DMS 273 treated with DMSO at 0.1 percent for 48 hours (cell line): ENCODE data around the gene PLSCR5.
A peak's percentile ranks its signal among the peaks of the same experiment; 100 is the strongest.

ENCODE experiments used
- DNase-seq: peaks from one replicate; lab custom pipeline; 2025; lab: John Stamatoyannopoulos, UW

The PLSCR5 gene

DNA sequence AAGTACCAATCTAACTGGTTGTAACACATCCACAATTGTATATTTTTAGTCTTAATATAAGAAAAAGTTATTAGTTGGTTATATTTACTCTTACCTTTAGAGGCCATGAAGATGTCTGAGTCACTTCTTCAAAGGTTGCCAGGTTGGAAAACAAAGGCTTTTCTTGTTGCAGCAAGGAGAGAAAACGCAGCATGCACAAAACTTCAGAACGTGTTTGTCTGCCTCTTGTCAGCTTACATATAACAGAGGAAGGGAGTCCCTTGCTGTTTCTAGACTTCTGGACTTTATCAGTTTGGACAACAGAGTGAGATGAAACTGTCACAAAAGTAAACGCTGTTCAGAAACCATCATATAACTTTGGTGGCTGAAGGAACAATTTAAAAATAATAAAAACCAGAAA is at the start of gene PLSCR5:
PLSCR5 (minus strand) TSS at position 241 of the 400 bp plus-strand sequence; CDS start at position 107, 134 bp downstream.
- DNase-seq, result no peak

- no peak for DNase-seq
These were observed 48.8 kb upstream of the PLSCR5 start for GRCh38 chr3:146653978-146654377.

DNA sequence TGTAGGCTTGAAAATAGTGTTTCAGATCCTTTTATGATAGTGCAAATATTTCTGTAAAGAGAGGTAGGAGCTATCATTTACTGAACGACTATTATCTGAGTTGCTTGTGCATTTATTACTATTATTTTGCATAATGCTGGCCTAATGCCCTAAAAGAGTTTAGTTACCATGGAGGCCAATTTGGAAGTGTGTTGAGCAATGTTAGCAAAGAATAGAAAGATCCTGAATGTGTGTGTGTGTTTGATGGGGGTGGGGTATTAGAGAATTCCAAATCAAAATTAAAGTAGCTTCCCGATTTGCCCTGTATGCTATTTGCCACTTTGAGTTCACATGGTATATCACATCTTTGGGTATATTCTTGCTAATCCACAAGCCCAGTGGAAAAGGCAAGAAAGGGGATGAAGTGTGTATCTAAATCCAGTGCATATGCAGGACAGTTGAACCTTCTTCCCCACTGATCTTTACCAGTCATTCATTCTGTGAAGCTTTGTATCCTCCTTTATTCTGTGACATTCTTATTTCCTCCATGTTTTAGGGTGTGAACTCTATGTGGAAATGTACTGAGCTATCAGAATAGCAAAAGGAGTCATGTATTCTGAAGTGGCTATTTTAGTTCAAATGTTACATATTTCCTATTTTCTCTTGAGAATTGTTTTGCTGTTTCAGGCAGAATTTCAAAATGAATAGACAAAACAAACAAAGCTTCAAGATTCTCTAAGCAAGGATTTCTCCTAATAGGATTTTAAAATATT is 45.7 kb upstream of the PLSCR5 start:
- DNase-seq, result no peak

DNA sequence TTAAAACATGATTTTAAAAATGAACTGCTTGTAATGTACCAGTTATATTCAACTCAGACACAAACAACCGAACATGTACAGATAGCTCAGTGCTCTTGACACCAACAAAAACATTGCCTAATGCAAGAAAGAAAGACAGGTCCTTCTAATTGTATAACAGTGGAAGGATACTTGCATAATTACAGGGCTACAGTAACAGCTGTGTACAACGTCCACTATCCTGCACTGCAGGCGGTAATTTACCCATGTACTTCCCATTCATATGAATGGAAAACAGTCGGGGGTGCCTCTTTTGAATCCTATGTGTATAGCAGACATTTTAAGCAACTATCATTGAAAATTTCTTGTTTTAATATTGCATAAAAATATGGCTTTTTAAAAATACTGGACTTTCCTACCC is 41.1 kb upstream of the PLSCR5 start:
- no peak for DNase-seq

GRCh38 chr3:146640955-146641867 is 36.1 kb upstream of the PLSCR5 start:
- DNase-seq, result peak; percentile 56

- DNase-seq, result peak; percentile 56
These were observed 35.2 kb upstream of the PLSCR5 start for GRCh38 chr3:146640361-146640760.

DNA sequence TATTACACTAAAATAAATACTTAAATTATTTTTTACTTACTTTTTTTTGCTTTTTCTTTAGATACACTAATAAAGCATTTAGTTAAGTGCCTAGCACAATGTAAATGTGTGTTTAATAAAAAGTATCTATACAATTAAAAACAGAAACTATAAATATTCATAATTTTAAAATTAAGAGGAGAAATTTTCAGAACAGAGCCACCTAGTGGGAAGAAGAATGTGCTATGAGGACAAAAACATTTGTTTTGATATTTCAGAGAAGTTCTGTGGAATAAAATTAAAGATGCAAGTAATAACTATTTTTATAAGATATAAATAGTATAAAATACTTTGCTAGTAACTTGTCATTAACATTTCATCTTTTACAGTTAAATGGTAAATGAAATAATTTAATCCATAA is 33.6 kb upstream of the PLSCR5 start:
- no peak for DNase-seq

DNA sequence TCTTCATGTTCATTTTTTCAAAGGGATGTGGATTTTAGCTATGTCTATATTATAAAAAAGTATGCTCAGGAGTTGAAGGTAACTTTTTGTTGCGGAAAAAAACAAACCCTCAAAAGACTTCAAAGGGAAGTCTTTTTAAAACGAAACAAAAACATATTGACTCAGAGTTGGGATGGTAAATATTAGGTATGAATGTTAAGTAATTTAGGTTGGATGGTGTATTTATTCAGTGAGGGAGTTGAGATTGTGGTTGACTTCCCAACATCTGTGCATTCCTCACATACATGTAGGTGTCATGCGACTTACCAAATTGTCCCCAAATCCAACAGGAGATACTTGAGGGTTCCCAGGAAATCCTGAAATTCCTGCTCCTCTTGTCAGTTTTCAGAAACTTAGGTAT is 32.7 kb upstream of the PLSCR5 start:
- no peak for DNase-seq

DNA sequence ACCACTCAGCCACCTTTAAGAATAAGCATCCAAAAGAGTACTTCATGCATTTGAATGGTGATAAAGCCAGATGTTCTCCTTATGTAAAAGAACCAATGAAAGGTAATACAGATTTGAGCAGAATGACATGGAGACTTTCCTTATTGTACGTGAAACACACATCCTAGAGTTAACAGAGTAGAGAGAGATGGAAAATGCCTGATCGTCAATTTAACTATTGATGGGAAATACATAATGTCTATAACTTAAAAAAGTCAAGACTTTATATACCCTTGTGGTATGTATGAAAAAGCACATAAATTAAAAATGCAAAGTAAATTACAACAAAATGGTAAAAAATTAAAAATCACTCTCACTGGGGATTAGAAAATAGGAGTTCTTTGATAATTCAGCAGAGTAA is 31.7 kb upstream of the PLSCR5 start:
- DNase-seq, result no peak

DNA sequence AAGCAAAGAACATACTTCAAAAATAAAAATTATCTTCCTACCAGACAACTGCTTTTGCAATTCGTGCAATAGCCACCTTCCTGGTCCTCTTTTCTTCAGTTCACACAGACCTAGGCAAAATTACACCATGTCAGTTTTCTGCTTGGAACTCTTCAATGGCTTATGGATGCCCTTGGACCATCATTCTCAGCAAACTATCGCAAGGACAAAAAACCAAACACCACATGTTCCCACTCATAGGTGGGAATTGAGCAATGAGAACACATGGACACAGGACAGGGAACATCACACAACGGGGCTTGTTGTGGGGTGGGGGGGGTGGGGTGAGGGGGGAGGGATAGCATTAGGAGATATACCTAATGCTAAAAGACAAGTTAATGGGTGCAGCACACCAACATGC is 29.2 kb upstream of the PLSCR5 start:
- no peak for DNase-seq

DNA sequence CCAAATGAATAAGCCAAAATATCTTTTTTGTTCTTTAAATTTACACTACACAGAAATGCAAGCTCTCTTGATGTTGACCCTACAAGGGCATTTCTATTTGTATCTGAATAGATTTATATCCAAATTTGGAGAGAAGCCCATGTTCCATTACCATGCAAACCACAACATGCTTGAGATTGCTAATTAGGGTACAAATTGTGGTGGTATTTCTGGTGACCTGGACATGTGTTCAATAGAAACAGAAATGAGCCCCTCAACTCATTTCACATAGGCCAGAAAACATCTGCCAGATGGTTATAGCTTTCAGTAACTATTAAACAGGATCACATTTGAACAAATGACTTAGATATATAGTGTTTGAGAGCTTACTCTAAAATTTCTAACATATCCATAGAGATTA is 23.5 kb upstream of the PLSCR5 start:
- DNase-seq, result no peak

DNA sequence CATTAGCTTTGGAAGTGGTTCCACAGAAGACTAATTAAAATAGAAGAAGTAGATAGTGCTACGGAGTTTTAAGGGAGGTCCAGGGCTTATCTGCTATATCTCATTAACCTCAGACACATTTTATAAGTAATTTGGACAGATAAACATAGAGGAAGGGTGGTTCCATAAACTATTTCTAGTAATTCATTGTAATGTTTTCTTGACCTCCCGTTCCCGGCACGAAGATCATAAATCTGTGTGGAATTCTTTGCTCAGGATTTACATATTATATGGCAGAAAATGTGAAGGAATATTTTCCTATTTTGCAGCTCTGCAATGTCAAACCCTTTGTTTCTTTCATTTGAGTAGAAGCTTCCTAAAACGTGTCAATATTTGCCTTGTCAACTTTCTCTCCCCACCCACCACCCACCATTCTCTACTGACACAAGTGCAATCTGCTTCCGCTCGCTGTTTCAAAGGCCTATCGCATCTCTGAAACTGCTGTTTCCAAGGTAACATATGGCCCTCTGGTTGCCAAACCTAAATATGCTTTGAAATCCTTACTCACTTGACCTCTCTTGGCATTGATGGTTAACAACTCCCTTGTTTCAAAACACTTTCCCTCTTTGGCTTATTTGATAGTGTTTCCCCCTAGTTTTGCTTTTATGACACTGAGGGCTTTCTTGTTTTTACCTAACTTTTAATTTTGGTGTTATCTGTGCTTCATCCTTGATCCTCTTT is 21.4 kb upstream of the PLSCR5 start:
- DNase-seq, result no peak

DNA sequence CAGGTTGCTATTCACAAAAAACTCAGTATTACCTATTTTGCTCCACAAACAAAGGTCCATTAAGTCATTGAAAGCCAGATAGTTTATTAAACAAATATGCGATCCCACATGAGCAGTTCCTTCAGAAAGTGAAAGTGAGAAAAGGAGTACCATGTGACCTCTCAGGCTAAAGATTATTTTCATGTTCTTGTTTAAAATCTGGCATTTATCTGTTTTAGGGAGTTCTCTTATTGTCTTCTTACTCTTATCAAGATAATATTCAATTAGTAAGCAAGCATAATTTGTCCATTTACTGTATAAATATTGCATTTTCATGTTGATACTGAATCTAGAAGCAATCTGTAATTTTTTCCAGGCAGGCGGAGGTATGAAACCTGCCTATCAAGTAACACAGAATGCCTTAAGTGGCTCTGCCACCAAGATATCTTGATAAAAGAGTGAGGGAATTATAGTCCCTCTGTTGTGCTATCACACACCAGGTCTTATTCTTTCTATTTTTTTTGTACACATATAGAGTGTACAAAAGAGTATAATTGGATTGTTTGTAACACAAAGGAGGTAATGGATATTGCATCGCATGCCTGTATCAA is 20.1 kb upstream of the PLSCR5 start:
- DNase-seq, result no peak

- DNase-seq, result no peak
These were observed 16.6 kb upstream of the PLSCR5 start for GRCh38 chr3:146621723-146622122.

DNA sequence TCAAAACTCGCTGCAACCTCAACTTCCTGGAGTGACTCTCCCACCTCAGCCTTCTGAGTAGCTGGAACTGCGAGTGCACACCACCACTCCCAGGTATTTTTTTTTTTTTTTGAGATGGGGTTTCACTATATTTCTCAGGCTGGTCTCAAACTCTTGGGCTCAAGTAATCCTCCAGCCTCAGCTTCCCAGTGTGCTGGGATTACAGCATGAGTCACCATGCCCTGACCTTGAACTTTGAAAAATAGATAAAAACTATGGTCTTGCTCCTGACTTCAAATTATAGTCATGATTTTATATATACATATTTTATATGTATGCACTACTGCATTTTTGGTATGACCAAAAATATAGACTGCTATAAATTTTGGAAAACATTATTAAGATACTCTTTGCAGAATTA is 6.9 kb upstream of the PLSCR5 start:
- DNase-seq, result no peak

GRCh38 chr3:146611096-146611495 is 6.0 kb upstream of the PLSCR5 start:
- no peak for DNase-seq

DNA sequence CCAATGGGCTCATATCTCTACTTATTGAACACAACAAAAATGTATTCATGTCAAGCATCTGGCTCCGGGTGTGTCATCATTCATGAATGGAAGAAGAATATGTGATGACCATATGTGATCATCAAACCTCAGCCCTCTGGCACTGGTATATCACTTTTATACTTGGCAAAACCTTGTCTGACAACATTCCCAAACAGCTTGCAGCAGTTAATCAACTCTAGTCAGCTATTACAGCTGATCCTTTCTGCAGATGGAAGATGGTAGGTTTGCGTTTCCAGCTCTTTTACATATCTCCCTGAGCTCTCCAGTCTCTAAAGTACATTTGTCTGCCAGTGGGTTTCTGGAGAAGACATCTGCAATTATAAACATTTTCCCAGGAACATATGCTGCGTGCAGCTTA is 6.6 kb downstream of the PLSCR5 start:
- peak; percentile 87 for DNase-seq

DNA sequence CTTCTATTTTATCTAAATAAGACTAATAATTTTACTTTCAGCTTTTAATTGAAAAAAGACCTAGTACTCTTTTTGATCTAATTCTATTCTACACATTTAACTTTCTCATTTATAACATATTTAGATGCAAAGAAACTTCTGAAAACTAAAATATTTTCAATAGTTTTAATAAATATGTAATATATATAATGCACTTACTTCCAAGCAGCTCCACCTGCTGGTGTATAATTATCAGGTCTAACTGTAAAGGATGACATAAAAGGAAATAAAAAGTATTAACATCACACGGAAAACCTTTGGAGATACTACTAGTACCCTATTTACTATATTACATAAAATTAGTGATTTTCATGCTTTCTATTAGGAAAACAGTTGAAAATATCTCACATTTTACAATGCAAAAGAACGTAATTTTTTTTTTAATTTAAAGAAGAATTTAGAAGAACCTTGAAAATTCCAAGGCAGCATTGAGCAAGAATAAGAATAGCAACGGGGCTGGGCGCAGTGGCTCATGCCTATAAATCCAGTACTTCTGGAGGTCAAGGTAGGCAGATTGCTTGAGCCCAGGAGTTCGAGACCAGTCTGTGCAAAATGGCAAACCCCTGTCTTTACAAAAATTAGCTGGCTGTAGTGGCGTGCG is 10.2 kb downstream of the PLSCR5 start:
- no peak for DNase-seq

DNA sequence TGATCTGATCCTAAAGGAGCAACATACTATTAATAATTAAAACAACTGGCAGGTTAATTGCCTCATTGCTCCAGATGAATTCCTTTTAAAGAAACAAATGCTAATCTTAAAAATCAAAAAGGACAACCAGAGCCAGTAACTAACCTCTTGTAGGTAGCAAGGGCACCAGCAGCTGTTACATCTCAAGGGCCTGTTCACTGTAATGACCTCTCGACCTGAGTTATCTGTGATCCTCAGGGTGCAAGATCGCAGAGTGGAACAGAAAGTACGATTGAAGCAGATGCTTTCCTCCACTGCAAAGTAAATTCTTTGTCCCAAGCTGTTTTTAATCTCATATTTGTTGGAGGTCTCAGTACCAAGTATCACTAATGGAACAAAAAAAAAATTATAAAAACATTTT is 11.4 kb downstream of the PLSCR5 start:
- DNase-seq, result no peak

DNA sequence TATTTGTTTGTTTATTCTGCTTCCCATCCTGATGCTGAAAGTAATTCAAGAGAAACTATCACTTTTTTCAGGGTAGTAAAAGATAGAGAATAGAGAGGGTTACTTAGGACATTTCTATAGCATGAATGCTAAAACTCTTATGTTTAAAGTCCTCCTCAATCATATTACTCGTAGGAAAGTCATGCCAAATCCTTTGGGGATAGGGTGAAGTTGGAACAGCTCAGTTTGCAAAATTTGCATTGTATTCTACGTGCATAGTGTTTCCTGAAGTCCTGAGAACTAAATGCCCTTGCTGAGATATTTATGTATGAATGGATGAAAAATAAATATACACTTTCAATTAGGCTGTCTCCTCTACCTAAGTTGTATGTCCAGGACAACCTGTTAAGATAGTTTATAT is 14.6 kb downstream of the PLSCR5 start:
- DNase-seq, result no peak

GRCh38 chr3:146589899-146590508 is 15.1 kb downstream of the PLSCR5 start:
- no peak for DNase-seq
